Fibroblast of the conjunctiva (primary cell): Measurements from ENCODE around the gene ARF3.

Experiments
- DNase-seq: peaks from one replicate; pipeline ENCODE4 v3.0.0-alpha.2; 2010; ENCODE audit warnings: low read depth

ARF3 gene

GRCh38 chr12:48981757-48982157 lies 24.5 kb upstream of the ARF3 start:
- no peak for DNase-seq

- no peak for DNase-seq
Measured at GRCh38 chr12:48980953-48981756, 23.9 kb upstream of the ARF3 start.

DNA sequence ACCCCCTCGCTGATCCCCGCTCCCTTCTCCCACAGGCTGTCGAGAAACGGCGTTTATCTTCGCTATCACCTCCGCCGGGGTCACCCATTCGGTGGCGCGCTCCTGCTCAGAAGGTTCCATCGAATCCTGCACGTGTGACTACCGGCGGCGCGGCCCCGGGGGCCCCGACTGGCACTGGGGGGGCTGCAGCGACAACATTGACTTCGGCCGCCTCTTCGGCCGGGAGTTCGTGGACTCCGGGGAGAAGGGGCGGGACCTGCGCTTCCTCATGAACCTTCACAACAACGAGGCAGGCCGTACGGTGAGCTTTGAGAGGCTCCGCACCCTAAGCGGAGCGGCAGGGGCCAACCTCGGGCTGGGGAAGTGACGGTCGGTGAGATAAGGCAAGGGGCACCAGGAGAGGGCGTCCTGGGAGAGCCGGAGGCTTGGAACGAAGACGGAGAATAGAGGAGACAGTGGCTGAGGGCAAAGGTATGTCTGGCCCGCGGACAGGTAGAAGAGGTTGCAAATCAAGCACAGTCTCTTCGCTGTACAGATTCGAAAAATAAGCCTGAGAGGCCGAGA lies 23.2 kb upstream of the ARF3 start:
- DNase-seq, result no peak

DNA sequence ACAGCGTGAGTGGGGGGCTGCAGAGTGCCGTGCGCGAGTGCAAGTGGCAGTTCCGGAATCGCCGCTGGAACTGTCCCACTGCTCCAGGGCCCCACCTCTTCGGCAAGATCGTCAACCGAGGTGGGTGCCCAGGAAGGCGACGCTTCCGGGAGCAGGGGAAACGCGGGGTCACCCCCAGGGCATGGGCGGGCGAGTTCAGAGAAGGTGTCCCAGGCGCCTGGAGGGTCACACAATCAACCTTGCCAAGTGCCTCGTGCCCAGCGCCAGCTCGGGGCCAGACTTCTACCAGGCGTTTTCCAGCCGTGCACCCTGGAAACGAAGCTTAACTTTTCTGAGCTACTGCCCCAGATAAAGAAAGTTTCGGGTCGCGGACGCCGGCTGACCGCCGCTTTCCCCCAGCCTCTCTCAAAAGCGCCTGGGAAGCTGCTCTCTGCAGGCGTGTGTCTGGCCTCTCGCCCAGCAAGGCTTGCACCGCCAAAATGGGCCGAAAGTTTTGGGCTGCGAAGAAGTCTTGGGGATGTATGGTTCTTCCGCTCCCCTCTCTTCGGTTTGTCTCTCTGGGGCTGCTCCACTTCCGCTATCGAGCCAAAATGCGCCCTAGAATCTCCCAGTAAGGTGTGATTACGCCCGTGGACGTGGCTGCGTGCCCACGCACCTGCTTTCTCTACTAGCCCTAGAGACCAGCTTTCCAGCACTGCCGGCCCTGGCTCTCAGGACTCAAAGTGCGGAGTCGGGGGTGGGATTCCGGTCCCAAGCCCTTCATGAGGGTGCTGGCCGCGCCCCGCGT lies 22.5 kb upstream of the ARF3 start:
- no peak for DNase-seq

GRCh38 chr12:48978741-48979601 lies 21.7 kb upstream of the ARF3 start:
- no peak for DNase-seq

GRCh38 chr12:48978291-48978740 lies 21.0 kb upstream of the ARF3 start, which contains the start of gene WNT1:
TSS of gene WNT1 (plus strand) at chr12:48978322. CDS start at chr12:48978651, 329 bp downstream.
- DNase-seq, result no peak

- no peak for DNase-seq
Measured at GRCh38 chr12:48977290-48978281, 20.3 kb upstream of the ARF3 start.

GRCh38 chr12:48973941-48974673 lies 16.8 kb upstream of the ARF3 start:
- peak; percentile 40 for DNase-seq

DNA sequence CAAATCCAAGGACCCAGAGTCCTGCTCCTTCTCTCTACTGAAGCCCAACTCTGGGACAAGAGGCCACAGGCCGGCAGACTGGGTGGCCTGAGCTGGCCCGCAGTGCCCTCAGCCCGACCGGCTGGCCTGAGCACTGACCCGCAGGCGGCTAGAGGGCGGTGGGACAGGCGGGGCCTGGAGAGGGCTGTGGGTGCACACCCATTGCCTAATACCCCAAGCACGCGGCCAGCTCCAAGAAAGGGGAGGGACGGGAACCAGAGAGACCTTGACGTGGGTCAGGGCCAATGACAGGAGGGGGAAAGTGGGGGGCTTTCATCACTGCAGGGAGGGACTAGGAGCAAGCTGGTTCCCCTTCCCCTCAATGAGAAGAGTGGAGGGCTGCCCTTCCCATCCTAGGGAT lies 16.2 kb upstream of the ARF3 start:
- peak; percentile 17 for DNase-seq

DNA sequence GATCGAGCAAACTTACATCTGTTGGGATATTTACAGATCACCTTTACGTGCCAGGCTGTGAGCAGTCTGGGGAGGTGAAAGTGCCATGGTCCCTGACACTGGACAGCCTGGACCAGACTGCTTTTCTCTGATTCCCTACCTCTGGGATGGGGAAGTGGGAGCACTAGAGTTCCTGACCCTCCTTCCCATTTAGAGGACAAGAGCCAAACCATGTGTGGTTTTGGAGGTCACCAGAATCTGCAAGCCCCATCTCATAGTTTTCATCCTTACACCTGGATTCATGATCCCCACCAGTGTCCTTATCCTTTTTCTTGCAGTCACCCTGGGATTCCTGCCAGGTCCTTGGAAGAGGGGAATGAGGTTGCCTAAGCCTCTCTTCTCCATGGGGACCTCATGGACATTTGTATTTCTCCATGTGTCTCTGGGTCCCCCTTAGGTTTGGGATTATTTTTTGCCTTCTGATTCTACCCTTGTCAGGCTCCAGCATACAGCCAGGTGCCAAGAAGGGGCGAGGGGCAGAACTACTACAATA lies 15.7 kb upstream of the ARF3 start:
- no peak for DNase-seq

DNA sequence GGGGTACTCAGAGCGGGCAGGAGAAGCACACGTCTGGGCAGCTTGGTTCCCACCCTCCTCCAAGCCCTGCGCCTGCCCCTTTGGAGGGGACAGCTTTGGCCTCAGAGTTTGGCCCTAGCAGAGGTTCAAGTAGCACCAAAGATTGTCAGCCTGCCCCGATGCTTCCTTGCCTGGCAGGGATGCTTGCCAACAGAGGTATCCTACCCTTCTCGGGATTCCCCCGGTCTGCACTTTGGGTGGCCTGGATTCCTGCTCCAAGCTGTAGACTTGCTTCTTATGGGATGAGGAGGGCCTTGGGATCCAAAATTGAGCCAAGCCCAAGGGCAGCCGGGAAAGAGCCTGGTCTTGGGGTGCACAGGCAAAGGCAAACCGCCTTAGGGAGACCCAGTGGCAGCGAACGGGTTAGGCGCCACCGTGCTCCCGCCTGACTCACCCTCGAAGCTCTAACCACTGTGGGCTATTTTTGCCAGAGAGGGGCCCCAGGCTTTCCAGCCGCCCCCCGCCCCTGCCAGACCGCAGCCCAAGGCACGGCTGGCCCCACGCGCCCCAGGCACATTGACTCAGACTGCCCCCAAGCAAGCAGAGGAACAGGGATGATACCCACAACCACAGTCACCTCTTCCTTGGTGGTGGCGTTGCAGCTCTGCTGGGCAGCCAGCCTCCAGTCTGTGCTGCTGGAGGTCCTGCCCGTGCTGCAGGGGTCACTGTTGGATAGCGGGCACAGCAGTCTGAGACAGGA lies 15.1 kb upstream of the ARF3 start:
- DNase-seq, result no peak

- DNase-seq, result no peak
Measured at GRCh38 chr12:48970702-48971334, 13.5 kb upstream of the ARF3 start.

DNA sequence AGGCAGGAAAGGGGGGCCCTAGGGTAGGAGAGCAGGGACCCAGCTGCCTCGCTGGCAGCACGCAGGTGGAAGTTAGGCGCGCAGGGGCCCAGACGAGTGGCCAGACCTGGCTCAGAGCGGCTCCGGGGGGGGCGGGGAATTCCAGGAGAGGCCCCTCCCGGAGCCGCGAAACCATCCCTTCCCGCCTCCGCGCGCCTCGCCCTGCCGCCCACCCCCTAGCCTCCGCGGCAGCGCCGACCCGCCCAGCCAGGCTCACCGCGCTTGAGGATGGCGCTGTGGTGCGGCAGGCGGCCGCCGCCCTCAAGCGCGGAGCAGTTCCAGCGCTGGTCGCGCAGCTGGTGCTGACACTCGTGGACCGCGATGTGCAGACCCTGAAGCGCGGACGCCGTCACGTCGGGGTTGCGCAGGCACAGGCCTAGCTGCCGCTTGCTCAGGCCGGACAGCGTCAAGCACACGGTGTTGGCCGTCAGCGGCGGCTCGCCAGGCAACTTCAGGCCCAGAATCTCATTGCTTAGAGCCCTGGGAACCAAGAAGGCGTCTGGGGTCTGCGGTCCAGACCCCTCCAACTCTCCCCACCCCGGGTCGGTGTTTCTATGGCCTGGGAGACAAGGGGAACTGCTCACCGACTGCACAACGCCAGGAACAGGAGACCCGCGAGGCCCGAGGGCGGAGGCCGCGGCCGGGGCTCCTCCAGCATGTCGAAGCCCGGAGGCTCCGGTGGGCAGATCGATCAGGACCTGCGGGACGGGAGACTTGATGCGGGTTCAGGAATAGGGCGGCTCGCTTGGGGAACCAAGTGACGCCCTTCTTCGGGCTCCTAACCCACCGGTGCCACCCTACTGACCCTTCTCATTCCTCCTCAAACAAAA lies 12.8 kb upstream of the ARF3 start:
- no peak for DNase-seq

DNA sequence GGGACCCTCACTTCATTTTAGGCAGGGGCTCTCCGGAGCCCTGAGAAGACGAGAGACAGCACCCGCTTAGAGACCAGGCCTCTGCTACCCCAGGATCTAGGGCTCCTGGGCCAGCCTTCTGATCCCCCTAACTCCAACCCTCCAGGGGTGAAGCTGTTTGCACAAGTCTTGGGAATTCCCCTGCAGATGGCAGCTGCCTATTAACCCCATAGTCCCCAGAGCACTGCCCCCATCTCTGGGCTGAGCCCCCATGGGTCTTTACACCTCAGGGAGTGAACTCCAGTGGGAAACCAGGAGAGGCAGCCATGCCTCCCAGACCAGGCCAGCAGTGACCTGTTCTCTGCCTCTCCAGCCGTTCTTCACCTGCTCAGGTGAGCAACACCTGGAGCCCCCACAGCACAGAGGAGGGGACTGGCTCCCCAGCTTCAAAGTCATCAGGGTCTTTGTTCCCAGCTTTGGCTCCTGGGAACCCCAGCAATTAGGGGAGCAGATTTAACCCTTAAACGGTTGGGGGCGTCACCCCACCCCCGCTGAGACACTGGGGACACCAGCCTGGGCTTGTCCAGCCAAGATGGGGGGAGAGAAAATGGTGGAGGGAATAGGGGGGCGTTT lies 12.0 kb upstream of the ARF3 start:
- DNase-seq, result no peak

- no peak for DNase-seq
Measured at GRCh38 chr12:48968467-48968866, 11.2 kb upstream of the ARF3 start.

DNA sequence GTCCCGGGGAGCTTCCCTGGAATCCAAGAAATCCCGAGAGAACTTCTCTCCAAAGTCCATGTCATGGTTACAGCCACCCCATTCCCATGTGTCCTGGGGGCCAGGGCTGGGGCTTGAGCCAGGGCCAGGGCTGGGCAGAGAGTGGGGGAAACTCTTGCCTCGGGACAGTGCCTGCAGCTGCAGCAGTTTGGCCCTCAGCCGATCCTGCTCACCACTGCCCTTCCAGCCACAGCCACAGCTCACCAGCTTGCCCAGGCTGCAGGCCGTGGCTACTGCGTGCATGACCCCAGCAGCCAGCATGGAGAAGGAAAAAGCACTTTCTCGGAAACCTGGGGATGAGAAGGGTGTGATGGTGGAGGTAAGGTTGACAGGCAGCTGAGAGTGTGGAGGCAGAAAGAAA lies 10.7 kb upstream of the ARF3 start:
- no peak for DNase-seq
